Kidney epithelial cell (primary cell): ENCODE data around the gene ZNF592. TPM values are rescaled to one million over a fixed set of nuclear protein-coding genes. Genes with fewer than 3 reads are reported as not detected.

Experiments used
- DNase-seq: peaks from one replicate; pipeline ENCODE4 v3.0.0-alpha.2; 2010; ENCODE audit warnings: low read depth
- H3K27me3 ChIP-seq: 2 replicates; pipeline ENCODE4 v1.6.0; 2011; ENCODE audit warnings: low read length; ENCODE audit not compliant: control insufficient read depth, insufficient read depth
- H3K36me3 ChIP-seq: 2 replicates; pipeline ENCODE4 v1.5.1; 2011; ENCODE audit warnings: low read length; ENCODE audit not compliant: control insufficient read depth, insufficient read depth
- H3K4me3 ChIP-seq: 2 replicates; pipeline ENCODE4 v1.5.1; 2011; ENCODE audit warnings: low read depth, mild to moderate bottlenecking, control low read depth, low read length
- CTCF ChIP-seq: IDR thresholded peaks from 2 replicates; pipeline ENCODE4 v1.5.1; 2011; ENCODE audit warnings: mild to moderate bottlenecking, moderate library complexity, low read length, control low read depth, inconsistent platforms; ENCODE audit not compliant: insufficient read depth, poor library complexity, severe bottlenecking
- total RNA-seq: library from RNA; depleted of rRNA; stranded (reverse); fragments of >200 nt; gene quantifications from 2 replicates; pipeline ENCODE4 v1.2.3, GENCODE V29; 2015

The ZNF592 gene
- total RNA-seq, 1 donor from 2014 or later: 18.8 TPM

- no peaks in the 10 kb centered on the region for H3K27me3 ChIP-seq
- peaks cover 5% of the 10 kb centered on the region for H3K36me3 ChIP-seq
- H3K4me3 ChIP-seq: no peak overlapping the region
- DNase-seq: no peak
- no peak for TF ChIP-seq CTCF
Measured at GRCh38 chr15:84804005-84804900, 55.9 kb downstream of the ZNF592 start.

GRCh38 chr15:84805221-84805620, 56.8 kb downstream of the ZNF592 start:
- Histone ChIP-seq H3K4me3 (no peak overlapping the region), H3K36me3 (peaks cover 4% of the 10 kb centered on the region)
- DNase-seq: no peak

DNA sequence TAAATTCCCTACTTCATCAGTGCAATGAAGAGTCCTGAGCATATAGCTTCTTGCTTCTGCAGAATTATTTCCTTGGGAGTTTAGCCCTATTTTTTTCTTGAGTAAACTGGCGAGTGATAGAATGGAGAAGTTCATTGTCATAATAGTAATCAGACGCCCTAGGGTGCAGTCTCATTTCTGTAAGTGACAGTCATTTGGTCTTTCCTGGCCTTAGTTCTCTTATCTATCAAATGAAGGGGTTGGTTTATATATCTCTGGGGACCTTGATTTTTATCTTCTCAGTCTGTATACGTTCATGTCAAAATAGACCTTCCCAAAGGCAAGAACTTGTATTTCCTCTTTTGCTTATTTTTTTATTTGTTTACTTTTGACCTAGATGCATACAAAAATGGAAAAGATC, 58.8 kb downstream of the ZNF592 start:
- no peak for TF ChIP-seq CTCF
- Histone ChIP-seq H3K4me3 (no peak overlapping the region), H3K36me3 (peaks cover 3% of the 10 kb centered on the region), H3K27me3 (no peaks in the 10 kb centered on the region)
- DNase-seq: no peak

More at GRCh38 chr15:84805221-84805620, 56.8 kb downstream of the ZNF592 start:
- TF ChIP-seq CTCF: no peak
- H3K27me3 ChIP-seq: no peaks in the 10 kb centered on the region

- TF ChIP-seq CTCF: no peak
- H3K27me3 ChIP-seq: no peaks in the 10 kb centered on the region
- no peak for DNase-seq
- no peak overlapping the region for H3K4me3 ChIP-seq
- no peaks in the 10 kb centered on the region for H3K36me3 ChIP-seq
Measured at GRCh38 chr15:84810073-84810840, 61.9 kb downstream of the ZNF592 start.

- no peak overlapping the region for H3K4me3 ChIP-seq
- H3K27me3 ChIP-seq: no peaks in the 10 kb centered on the region
- TF ChIP-seq CTCF: no peak
- no peak for DNase-seq
- H3K36me3 ChIP-seq: no peaks in the 10 kb centered on the region
Measured at GRCh38 chr15:84811151-84811550, 62.8 kb downstream of the ZNF592 start.
